ENCODE data around the gene GM2A.

The GM2A gene

DNA sequence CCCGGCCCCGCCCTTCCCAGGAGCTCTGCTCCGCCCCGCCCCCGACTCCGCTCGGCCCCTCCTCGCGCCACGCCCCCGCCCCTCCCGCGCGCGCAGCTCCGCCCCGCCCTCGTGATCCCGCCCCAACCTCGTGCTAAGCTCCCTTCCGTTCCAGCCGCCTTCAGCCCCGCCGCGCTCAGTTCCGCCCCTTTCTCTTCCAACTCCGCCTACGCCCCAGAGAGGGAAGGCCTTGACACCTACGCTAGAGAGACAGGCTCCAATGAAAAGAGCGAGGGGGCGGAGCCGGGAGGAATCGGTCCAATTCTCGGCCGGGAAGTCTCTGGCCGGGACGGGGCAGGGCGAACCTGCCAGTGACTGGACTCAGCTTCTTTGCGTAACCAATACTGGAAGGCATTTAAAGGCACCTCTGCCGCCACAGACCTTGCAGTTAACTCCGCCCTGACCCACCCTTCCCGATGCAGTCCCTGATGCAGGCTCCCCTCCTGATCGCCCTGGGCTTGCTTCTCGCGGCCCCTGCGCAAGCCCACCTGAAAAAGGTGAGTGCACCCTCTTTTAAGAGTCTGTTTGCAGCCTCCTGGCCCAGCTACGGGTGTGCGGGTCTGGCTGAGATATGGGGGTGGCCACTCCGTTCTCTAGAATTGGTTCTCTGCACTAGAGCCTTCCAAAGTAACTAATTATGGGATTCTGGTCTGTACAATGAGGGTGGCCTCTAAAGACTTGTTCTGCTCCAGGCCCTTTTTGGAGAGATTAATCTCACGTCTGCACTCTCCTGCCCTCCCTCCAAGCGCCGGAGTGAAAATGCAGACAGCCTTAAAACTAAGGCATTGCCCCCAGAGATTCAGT is at the start of gene GM2A:
Gene GM2A (plus strand): TSS at position 424 of the 843 bp plus-strand sequence. CDS start 32 bp downstream, at position 456.
- DNase-seq (ENCODE audit: low read depth), result peak; percentile 95

DNA sequence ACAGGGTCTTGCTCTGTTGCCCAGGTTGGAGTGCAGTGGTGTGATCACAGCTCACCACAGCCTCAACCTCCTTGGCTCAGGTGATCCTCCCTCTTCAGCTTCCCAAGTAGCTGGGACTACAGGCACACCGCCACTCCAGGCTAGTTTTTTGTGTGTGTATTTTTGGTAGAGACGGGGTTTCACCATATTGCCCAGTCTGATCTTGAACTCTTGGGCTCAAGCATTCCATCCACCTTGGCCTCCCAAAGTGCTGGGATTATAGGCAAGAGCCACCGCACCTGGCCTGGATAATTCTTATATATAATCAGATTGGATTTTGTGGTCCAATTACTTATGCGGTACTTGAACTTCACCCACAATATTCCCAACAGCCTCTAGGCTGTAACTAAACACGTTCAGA is 48.9 kb upstream of the GM2A start:
- no peak for DNase-seq (ENCODE audit: low read depth)

DNA sequence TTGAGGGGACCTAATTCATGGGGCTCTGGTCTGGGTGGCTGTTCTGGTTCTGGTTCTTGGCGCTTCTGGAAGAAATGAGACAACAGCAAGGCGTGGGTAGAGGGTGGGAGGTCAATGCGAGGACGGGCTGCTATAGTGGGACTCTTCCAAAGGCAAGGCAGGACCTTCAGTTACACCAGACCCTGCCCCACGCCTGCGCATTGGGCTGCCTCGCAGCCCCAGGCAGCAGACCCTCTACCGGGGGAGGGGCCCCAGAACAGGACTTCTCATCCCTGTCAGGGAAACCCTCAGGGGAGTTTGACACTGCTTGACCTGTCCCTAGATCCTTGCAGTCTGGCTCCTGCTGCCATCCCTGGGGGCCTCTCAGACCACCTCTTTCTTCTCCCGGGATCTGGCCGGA is 47.6 kb upstream of the GM2A start:
- DNase-seq (ENCODE audit: low read depth), result no peak

DNA sequence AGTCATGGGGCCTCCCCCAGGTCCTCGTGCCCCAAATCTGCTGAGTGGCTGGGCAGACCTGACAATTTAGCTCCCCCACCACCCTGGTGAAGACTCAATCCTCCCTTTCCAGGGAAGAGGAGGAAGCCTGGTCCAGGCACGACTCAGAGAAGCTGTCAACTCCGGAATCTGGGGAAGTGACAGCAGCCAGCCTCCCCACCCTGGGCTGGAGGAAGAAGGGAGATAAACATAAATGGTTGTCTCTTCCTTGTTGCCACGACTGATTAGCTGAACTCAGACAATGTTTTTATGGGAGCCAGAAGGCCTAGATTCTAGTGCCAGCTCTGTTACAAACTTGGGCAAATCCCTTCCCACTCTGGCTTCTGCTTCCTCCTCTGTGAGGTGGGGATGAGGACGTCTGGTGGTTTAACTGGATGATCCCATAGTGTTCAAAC is 44.5 kb upstream of the GM2A start:
- DNase-seq (ENCODE audit: low read depth), result no peak

DNA sequence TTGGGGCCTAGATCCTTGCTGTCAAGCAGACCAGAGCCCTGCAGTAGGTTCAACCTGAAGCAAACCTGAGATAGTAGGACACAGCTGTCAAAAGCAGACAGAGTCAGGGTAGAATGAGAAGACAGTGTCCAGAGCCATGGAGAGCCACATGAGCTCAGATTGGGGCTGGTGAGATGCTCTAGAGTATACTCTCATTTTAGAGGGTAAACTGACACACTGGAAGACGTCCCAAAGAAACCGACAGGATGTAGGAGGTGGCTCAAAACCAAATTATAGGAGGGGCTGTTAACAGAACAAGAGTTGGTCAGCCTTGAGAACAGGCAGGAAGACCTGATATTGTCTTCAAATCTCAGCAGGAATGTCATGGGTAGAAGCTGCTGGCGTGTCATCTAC is 40.6 kb upstream of the GM2A start:
- no peak for DNase-seq (ENCODE audit: low read depth)

DNA sequence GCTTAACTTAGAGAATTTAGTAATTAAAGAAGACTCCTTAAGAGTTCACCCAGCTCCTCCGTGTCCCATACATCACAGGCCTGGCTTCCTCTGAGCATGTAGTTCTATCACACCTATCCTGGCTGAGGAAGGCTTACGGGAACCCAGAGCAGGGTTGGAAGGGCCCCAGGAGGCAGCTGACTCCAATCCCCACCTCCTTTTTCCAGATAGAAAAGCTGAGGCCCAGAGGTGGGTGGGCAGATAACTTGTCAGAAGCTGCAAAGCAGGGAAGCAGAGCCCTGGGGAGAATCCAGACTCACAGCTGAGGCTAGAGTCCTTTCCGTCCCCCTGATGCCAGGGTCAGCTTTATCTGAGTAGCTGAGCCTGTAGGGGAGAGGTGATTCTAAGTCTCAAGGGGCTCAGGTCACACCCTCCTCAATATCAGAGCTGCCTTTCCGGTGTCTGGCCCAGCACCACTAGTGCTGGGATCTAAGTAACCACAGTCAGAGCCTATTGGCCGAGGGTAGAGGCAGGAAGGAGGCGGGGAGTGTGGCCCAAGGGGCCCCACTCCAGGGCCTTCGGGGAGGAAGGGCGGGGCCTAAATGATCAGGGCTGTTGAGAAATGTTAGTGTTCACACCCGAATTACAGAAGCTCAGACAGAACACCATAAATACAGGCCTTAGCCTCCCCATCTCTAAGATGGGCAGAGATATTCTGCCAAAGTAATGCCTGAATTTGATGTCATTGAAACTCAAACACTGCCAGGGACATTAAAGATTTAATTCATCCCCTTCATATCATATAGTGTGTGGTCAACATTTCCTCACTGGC is 39.0 kb upstream of the GM2A start:
- peak; percentile 63 for DNase-seq (ENCODE audit: low read depth)

DNA sequence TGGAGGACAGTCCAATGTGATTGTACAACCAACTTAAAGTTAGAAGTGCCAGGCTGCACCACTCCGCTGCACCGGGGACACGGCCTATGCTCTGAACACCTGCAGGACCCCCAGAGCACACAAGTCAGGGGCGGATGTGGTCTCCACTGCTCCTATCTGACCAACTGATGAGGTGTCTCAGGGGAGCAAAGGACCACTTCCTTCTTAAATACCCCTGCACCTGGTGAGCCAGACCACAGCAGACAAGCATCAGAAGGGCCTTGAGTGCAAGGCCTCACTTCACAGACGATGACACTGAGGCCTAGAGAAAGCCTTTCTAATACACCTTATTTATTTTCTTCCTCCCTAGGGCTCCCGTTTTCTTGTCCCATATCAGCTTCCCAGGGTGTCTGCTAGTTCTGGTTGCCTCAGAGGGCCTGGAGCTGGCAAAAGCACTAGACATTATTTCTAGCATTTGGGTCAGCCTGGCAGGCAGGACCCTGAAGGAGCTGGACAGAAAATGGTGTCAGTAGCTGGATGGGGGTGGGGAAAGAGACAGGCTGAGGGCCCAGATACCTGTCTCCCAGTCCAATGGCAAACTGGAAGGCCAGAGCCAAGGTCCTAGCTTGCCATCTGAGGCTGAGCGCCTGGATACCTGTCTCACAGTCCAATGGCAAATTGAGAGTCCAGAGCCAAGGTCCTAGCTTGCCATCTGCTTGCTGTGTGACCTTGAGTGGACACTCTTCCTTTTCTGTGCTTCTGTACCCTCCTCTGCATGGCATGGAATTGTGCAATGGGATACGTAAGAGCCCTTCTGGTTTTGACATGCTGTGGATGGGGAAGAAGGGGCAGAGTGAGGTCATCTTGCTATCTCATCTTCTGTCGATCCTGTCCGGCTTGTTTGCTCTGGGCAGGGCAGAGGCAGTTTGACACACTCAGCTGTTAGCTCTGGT is 38.1 kb upstream of the GM2A start:
- no peak for DNase-seq (ENCODE audit: low read depth)

DNA sequence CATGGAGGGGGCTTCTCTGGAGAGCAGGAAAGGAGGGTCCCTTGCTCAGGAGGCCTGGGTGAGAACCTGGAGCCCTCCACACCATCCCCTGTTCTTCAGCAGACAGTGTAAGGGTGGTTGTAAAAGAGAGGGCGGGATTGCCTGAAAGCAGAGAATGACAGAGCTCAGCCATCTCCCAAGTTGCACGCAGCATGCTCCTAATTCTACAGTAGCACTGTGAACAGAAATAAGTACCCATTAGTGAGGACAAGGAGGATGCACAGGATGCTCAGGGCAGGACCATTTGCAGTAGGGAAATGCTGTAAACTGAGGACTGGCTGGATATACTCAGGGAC is 37.5 kb upstream of the GM2A start:
- DNase-seq (ENCODE audit: low read depth), result no peak

DNA sequence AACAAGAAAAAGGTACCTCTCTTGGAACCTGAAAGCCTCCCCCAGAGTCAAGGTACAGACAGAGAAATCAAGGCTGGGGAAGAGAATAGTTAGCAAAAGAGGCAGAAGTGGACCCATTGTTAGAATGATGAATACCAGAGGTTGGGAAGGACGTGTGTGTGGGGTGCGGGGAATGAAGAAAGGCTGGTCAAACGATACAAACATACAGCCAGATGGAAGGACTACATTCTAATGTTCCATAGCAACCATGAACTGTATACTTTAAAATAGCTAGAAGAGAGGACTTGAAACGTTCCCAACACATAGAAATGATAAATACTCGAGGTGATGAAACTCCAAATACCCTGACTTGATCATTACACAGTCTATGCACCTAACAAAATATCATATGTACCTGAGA is 36.2 kb upstream of the GM2A start:
- no peak for DNase-seq (ENCODE audit: low read depth)

DNA sequence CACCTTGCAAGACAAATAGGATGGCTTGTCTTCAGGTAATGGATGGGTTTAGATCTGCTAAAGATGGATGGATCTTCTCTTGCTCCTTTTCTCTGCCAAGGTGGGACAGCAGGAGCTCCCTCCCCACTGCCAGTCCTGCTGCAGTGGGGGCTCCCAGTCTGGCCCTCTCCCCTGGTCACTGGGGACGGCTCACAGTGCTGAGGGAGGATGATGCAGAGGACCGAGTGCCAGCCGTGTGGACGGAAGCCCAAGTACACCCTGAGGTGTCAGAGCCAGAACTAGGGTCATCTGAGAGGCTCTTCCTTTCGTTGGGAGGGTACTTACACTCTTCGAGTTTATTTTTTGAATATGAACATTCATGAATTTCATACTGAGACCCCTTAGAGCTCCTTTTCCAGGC is 34.8 kb upstream of the GM2A start:
- no peak for DNase-seq (ENCODE audit: low read depth)

DNA sequence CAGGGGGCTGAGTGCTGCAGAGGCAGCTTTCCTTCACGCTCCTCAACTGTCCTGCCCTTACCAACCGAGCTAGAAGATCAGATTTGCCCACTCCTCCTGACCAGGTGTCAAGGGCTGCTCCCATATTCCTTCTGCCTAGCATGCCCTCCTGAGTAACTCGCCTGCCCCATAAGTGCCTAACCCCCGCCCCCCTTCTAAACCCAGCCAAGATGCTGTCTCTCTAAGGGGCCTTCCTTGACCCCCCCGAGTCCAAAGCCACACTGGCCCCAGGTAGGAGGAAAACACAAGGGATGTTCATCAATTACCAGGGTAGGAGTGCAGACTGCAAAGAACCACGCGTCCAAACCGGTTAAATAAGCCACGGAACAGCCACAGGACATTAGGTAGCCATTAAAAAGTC is 33.8 kb upstream of the GM2A start:
- DNase-seq (ENCODE audit: low read depth), result no peak

DNA sequence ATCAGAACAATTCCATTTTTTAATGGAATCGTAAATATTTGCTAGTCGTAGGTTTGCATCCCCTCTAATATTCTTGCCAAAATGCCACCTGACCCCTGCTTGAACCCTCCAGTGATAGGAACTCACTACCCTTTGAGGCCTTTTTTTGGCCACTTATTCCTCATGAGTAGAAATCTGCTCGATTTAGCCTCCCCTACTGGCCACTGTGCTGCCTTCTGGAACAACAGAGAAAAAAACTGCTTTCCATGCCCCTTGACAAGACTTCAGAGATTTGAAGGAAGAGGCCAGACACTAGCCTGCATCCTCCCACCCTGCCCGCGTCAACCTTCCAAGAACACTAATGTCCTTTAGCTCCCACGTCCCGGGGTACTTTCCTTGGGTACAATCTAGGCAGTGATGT is 33.2 kb upstream of the GM2A start:
- DNase-seq (ENCODE audit: low read depth), result no peak

DNA sequence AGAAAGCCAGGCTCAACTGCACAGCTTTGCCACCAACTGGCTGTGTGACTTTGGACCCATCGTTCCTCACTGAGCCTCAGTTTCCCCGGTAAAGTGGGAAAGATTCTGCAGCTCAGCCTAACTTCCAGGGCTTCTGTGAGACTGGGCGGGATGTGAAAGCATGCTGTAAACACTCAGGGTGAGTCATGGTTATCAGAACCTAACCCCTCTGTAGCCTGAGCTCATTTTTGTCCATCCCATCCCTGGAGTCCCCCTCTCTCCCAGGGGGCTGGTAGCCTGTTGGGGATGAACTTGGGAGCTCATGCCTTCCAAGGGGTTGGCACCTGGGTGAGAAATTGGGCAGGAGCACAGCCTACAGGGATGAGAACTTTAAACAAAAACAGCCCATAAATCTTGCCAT is 31.4 kb upstream of the GM2A start:
- no peak for DNase-seq (ENCODE audit: low read depth)

DNA sequence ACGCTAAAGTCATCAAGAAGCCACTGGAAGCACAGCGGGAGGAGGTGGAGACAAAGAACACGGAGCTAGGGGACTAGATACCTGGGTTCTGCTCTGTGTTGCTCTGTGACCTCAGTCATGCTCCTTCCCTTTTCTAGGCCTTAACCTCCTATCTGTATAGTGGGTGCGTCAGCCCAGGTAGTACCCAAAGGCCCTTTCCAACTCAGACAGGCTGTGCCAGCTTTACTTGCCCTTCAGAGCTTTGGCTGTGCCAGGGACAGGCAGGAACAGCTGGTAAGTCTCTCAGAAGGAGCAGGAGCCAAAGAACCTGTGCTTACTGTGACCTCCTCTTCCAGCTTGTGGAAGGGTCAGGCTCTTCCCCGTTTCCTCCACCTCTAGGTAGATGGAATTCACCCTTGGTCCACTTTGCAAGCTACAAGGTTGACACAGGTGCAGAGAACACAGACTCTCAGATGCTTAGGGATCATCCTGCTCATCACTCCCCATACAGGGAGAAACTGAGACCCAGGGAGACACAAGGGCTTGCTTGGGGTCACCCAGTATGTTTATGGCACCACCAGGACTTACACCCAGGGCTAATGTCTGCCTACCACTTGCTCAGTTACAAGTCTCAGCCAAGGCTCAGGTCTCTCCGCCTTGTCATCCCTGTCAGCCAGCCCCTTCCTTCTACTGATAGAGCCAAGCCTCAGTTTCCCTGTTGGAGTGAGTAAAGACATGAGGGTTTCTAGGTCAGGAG is 30.8 kb upstream of the GM2A start:
- DNase-seq (ENCODE audit: low read depth), result no peak

DNA sequence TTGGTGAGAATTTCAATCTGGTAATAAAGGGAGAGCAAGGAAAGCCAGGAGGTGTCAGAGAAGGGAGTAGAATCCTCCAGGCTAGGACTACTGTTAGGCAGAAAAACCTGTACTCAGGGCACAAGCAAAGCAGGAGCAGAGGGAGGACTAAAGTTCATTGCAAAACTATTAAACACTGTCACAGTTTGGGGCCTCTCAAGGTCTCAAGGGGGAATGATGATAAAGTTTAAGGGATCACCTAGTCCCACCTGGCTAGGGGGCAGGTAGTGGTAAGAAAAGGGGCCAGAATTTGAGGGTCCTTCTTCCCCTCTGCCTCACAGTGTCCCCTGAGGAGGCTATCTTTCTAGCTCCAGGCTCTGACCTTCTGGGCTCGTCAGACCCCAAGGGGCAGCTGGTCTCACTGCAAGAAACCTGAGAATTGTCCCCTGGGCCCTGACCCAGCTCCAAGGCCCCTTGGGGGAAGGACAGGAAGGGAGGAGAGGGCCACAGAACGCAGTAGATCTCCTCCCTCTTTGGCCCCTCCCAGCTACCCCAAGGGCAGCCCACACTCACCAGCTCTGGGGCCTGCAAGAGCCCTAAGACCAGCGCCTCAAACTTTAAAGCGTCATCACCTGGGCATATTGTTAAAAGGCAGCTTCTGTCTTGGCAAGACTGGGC is 30.1 kb upstream of the GM2A start:
- DNase-seq (ENCODE audit: low read depth), result no peak

DNA sequence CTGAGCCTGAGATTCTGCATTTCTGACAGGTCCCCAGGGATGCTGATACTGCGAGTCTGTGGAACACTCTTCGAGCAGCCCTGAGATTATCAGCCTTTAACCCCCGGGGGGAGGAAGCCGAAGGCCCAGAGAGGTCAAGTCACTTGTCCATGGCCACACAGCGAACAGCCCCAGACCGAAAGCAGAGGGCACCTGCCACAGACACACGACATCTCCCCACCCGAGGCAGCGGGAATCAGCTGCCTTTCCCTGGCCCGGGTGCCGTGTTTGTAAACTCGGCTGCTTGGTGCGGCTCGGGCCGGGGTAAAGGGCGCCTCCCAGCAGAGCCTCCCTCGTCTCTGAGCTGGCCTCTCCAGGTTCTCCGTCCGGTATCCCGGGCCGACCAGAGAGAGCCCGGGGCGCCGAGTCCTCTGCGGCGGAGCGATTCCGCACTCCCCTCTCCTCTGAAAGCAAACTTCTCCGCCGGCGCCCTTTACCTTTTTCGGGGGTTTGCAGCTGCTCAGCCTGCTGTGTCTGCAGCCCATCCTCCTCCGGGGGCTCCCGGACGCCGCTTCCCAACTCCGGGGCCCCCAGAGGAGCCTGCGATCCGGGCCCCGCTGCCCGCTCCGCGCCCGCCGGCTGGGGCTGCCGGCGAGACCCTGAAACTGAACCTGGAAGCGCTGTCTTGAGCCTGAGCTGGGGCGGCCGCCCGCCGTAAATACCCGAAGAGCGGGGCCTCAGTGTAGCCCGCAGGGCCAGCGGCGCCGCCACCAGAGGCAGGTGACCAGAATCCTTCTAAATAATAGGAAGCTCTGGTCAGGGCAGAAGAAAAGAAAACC is 29.3 kb upstream of the GM2A start, which contains the start of gene CCDC69:
Gene CCDC69 (minus strand): TSS at position 646 of the 818 bp plus-strand sequence. CDS start 122 bp downstream, at position 524.
- no peak for DNase-seq (ENCODE audit: low read depth)

DNA sequence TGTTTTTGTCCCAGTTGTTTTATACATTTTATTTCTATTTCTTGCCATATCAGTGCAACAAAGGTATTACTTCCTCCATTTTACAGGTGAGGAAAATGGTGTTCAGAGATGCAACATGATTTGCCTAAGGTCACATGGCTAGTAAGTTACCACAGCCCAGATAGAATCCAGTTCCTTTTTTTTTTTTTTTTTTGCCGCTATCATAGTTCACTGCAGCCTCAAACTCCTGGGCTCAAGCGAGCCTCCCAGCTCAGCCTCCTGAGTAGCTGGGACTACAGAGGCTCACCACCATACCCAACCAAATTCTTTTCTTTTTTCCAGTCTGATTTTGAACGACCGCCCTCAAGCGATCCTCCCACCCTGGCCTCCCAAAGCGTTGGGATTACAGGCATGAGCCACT is 28.6 kb upstream of the GM2A start:
- DNase-seq (ENCODE audit: low read depth), result no peak

DNA sequence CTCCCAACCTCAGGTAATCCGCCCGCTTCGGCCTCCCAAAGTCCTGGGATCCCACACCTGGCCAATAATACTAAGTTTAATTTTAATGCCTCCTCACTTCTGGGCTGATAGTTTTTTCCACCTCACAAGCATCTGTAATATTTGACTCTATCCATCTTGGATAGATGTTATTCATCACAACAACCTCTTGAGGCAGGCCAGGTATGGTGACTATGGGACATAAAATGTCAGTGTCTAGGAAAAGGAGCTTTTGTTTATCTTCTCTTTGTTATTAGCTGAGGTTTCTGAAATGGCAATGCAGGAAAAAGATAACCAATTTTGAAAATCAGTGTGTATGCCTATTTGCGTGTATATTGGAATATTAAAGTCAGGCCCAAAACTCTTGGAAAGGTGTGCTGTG is 27.9 kb upstream of the GM2A start:
- DNase-seq (ENCODE audit: low read depth), result no peak

DNA sequence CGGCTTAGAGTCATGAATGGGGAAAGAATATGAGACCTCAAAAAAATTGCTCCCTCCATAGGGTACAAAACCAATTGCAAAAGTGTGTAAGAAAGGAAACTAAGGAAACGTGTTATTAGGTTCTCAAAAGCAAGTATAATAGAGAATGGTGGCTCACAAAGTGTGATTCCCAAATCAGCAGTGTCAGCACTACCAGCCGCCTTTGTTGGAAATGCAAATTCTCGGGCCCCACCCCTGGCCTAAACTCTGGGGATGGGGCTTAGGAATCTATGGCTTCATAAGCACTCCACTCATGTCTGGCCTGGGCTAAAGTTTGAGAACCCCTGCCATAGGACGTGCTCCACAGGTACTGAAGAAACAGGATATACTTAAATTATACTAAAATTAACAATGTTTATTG is 27.5 kb upstream of the GM2A start:
- DNase-seq (ENCODE audit: low read depth), result no peak

DNA sequence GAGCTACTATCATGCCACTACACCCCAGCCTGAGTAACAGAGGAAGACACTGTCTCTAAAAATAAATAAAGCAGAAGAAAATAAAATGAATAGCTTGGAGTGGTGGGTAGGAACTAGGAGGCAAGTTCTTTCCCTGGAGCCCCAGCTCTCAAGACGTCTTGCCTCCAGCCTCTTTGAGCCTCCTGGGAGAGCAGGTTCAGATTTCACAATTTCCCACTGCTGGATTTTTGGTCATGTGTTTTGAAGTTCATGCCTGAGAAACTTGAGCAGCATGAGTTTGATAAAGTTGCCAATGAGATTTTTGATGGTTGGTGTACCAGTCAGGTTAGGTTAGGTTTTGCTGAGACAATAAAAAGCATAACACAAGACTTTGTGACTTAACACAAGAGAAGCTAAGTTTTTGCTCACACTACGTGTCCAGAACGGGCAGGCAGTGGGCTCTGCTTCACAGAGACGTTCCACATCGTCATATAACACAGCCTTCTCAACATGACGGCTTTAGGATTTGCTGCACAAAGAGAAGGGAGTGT is 25.0 kb upstream of the GM2A start:
- DNase-seq (ENCODE audit: low read depth), result no peak

Data from stimulated activated CD8-positive, alpha-beta memory T cell treated with anti-CD3 and anti-CD28 coated beads, Interleukin-15, amount 100 ng/mL, for 1 hour (primary cell).